Fibroblast of skin of abdomen (primary cell): ENCODE data around the gene RMDN3. TPM values are rescaled to one million over a fixed set of nuclear protein-coding genes. Genes with fewer than 3 reads are reported as not detected.

Experiments
- DNase-seq: peaks from one replicate; pipeline ENCODE4 v3.0.0-alpha.2; 2013
- polyA plus RNA-seq, 2 experiments: library from polyadenylated mRNA; unstranded; fragments of 120-200 nt; gene quantifications; one replicate each; pipeline ENCODE4 v1.2.1, GENCODE V29; 2013; ENCODE audit not compliant: insufficient read length in 2 of 2

The RMDN3 gene
- 21.4 TPM for polyA plus RNA-seq (2013, experiment 1 of 2; ENCODE audit: insufficient read length)
- polyA plus RNA-seq (2013, experiment 2 of 2; ENCODE audit: insufficient read length) = 20.7 TPM

- peak; percentile 91 for DNase-seq
Observed at GRCh38 chr15:40754883-40755811, at the start of gene RMDN3. Gene RMDN3 (minus strand): TSS chr15:40755254. CDS start chr15:40754783, 471 bp downstream.

GRCh38 chr15:40803688-40804087, 48.6 kb upstream of the RMDN3 start:
- DNase-seq = no peak

- DNase-seq = no peak
Observed at GRCh38 chr15:40803076-40803475, 48.0 kb upstream of the RMDN3 start.

GRCh38 chr15:40799523-40799922, 44.5 kb upstream of the RMDN3 start:
- no peak for DNase-seq

- DNase-seq = no peak
Observed at GRCh38 chr15:40796512-40796911, 41.5 kb upstream of the RMDN3 start.

GRCh38 chr15:40796041-40796440, 41.0 kb upstream of the RMDN3 start:
- DNase-seq = no peak

- peak; percentile 87 for DNase-seq
Observed at GRCh38 chr15:40793216-40793989, 38.3 kb upstream of the RMDN3 start.

GRCh38 chr15:40792394-40792793, 37.3 kb upstream of the RMDN3 start:
- DNase-seq = no peak

GRCh38 chr15:40790718-40791117, 35.7 kb upstream of the RMDN3 start:
- DNase-seq = no peak

- DNase-seq = no peak
Observed at GRCh38 chr15:40789999-40790398, 34.9 kb upstream of the RMDN3 start.

- no peak for DNase-seq
Observed at GRCh38 chr15:40789119-40789518, 34.1 kb upstream of the RMDN3 start.

- no peak for DNase-seq
Observed at GRCh38 chr15:40787991-40788390, 32.9 kb upstream of the RMDN3 start.

- DNase-seq = peak; percentile 70
Observed at GRCh38 chr15:40787344-40787841, 32.3 kb upstream of the RMDN3 start.

- no peak for DNase-seq
Observed at GRCh38 chr15:40785814-40786213, 30.8 kb upstream of the RMDN3 start.

GRCh38 chr15:40785164-40785563, 30.1 kb upstream of the RMDN3 start:
- no peak for DNase-seq

- DNase-seq = no peak
Observed at GRCh38 chr15:40782609-40783227, 27.7 kb upstream of the RMDN3 start.

- no peak for DNase-seq
Observed at GRCh38 chr15:40776537-40777141, 21.6 kb upstream of the RMDN3 start.

GRCh38 chr15:40775740-40776536, 20.9 kb upstream of the RMDN3 start:
- DNase-seq = no peak

GRCh38 chr15:40775007-40775406, 20.0 kb upstream of the RMDN3 start:
- DNase-seq = no peak

GRCh38 chr15:40773902-40774301, 18.8 kb upstream of the RMDN3 start:
- no peak for DNase-seq

- no peak for DNase-seq
Observed at GRCh38 chr15:40773496-40773895, 18.4 kb upstream of the RMDN3 start.
